ENCODE results near the gene CMIP. TPM values are rescaled to one million over a fixed set of nuclear protein-coding genes. Genes with fewer than 3 reads are reported as not detected.

CMIP gene
- polyA plus RNA-seq, 1 experiment = 2.7 TPM

DNA sequence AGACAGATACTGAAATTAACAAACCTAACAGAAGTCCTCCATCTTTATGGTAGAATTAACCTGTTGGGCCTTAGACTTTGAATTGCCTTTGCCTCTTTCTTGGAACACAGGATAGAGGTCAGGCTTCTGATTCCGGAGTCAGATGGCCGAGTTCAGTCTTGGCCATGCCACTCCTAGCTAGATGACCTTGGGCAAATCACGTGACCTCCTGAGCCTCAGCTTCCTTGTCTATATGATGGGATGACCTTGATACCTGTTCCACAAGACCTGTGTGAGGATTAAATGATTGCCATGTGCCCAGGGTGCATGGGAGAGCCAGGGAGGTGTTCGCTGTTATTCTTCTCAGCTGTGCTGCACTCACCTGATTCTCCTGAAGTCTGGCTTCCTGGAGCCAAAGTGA lies 161.4 kb downstream of the CMIP start:
- DNase-seq (ENCODE audit: low read depth, low spot score) = no peak
- Histone ChIP-seq H3K27me3 (ENCODE audit: control insufficient read depth, insufficient read depth, low read length) (no peaks in the 10 kb centered on the region), H3K4me3 (ENCODE audit: low read depth, low read length) (no peak overlapping the region), H3K9me3 (ENCODE audit: control insufficient read depth, insufficient read depth, low read length) (no peaks in the 10 kb centered on the region), H3K27ac (ENCODE audit: low read depth, low read length) (no peak overlapping the region)
- POLR2A ChIA-PET = no interaction called here
- TF ChIP-seq, protein P1, sequence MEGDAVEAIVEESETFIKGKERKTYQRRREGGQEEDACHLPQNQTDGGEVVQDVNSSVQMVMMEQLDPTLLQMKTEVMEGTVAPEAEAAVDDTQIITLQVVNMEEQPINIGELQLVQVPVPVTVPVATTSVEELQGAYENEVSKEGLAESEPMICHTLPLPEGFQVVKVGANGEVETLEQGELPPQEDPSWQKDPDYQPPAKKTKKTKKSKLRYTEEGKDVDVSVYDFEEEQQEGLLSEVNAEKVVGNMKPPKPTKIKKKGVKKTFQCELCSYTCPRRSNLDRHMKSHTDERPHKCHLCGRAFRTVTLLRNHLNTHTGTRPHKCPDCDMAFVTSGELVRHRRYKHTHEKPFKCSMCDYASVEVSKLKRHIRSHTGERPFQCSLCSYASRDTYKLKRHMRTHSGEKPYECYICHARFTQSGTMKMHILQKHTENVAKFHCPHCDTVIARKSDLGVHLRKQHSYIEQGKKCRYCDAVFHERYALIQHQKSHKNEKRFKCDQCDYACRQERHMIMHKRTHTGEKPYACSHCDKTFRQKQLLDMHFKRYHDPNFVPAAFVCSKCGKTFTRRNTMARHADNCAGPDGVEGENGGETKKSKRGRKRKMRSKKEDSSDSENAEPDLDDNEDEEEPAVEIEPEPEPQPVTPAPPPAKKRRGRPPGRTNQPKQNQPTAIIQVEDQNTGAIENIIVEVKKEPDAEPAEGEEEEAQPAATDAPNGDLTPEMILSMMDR (IDR thresholded peaks at IDR 0.05; ENCODE audit: low read depth, low read length) = no peak
- CTCF ChIA-PET = no interaction called here

GRCh38 chr16:81607006-81607405 lies 162.4 kb downstream of the CMIP start:
- Histone ChIP-seq H3K4me3 (ENCODE audit: low read depth, low read length) (no peak overlapping the region), H3K27ac (ENCODE audit: low read depth, low read length) (no peak overlapping the region), H3K27me3 (ENCODE audit: control insufficient read depth, insufficient read depth, low read length) (no peaks in the 10 kb centered on the region), H3K9me3 (ENCODE audit: control insufficient read depth, insufficient read depth, low read length) (no peaks in the 10 kb centered on the region)
- ChIA-PET CTCF (no interaction called here), POLR2A (no interaction called here)
- DNase-seq (ENCODE audit: low read depth, low spot score) = no peak
- TF ChIP-seq, protein P1 (IDR thresholded peaks at IDR 0.05; ENCODE audit: low read depth, low read length) = no peak

DNA sequence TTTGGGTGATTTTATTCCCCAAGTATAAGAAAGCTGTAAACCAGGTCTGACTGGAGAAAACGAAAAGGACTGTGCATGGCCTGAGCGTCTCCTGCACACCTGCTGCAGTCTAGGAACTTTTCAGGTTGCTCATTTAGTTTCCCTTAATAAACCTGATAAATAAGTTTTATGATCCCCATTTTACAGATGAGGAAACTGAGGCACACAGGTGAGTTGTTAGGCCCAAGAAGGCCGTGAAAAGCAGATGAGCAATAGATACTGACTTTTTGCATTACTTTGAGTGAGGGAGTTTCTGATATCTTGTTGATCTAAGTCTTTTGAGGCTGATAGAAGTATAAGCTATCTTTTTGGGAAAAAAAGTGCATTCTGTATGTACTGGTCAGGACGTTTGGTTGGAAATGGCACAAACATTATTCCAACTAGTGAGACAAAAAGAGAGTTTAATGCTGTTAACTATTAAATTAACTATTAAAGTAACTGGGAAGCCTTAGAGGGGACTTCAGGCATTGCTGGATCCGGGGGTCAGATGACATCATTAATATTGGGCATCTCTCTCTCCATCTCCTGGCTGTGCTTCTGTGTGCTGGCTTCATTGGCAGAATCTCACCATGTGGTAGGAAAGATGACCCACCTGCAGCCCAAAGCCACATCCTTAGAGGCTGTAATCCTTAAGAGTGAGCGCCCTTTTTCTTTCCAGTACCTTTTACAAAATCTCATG lies 163.4 kb downstream of the CMIP start:
- DNase-seq (ENCODE audit: low read depth, low spot score) = no peak
- CTCF ChIA-PET = no interaction called here
- POLR2A ChIA-PET = no interaction called here
- no peaks in the 10 kb centered on the region for H3K9me3 ChIP-seq (ENCODE audit: control insufficient read depth, insufficient read depth, low read length)
- H3K4me3 ChIP-seq (ENCODE audit: low read depth, low read length) = no peak overlapping the region
- no peaks in the 10 kb centered on the region for H3K27me3 ChIP-seq (ENCODE audit: control insufficient read depth, insufficient read depth, low read length)
- H3K27ac ChIP-seq (ENCODE audit: low read depth, low read length) = no peak overlapping the region
- TF ChIP-seq, protein P1 (IDR thresholded peaks at IDR 0.05; ENCODE audit: low read depth, low read length) = no peak

GRCh38 chr16:81608523-81609209 lies 164.1 kb downstream of the CMIP start:
- no peak for DNase-seq (ENCODE audit: low read depth, low spot score)
- Histone ChIP-seq H3K4me3 (ENCODE audit: low read depth, low read length) (no peak overlapping the region), H3K9me3 (ENCODE audit: control insufficient read depth, insufficient read depth, low read length) (no peaks in the 10 kb centered on the region), H3K27me3 (ENCODE audit: control insufficient read depth, insufficient read depth, low read length) (no peaks in the 10 kb centered on the region), H3K27ac (ENCODE audit: low read depth, low read length) (no peak overlapping the region)
- TF ChIP-seq, protein P1 (IDR thresholded peaks at IDR 0.05; ENCODE audit: low read depth, low read length) = no peak
- ChIA-PET POLR2A (no interaction called here), CTCF (no interaction called here)

GRCh38 chr16:81609323-81609892 lies 164.8 kb downstream of the CMIP start:
- POLR2A ChIA-PET = no interaction called here
- H3K27me3 ChIP-seq (ENCODE audit: control insufficient read depth, insufficient read depth, low read length) = no peaks in the 10 kb centered on the region
- H3K27ac ChIP-seq (ENCODE audit: low read depth, low read length) = no peak overlapping the region
- TF ChIP-seq, protein P1 (IDR thresholded peaks at IDR 0.05; ENCODE audit: low read depth, low read length) = no peak
- no peak overlapping the region for H3K4me3 ChIP-seq (ENCODE audit: low read depth, low read length)
- no peak for DNase-seq (ENCODE audit: low read depth, low spot score)
- CTCF ChIA-PET = no interaction called here
- H3K9me3 ChIP-seq (ENCODE audit: control insufficient read depth, insufficient read depth, low read length) = no peaks in the 10 kb centered on the region; the same call in 1 of the 2 replicates
